Measurements from ENCODE around the gene FHAD1.

The FHAD1 gene

GRCh38 chr1:15323989-15324868, 77.2 kb downstream of the FHAD1 start:
- no peak for TF ChIP-seq EP300 (IDR thresholded peaks at IDR 0.05; ENCODE audit: borderline replicate concordance)
- no peak for TF ChIP-seq CEBPB (IDR thresholded peaks at IDR 0.05)
- no peak for TF ChIP-seq ZBTB7A (IDR thresholded peaks at IDR 0.05; ENCODE audit: low read depth)
- no peak for TF ChIP-seq USF1 (IDR thresholded peaks at IDR 0.05)
- TF ChIP-seq CREB1 (IDR thresholded peaks at IDR 0.05; ENCODE audit: low read depth) = no peak
- TF ChIP-seq NFIC (IDR thresholded peaks at IDR 0.05) = no peak
- no peak for TF ChIP-seq FOXM1 (IDR thresholded peaks at IDR 0.05; ENCODE audit: borderline replicate concordance, low read depth)
- TF ChIP-seq EGR1 (IDR thresholded peaks at IDR 0.05) = no peak
- TF ChIP-seq TCF12 (IDR thresholded peaks at IDR 0.05; ENCODE audit: low read depth) = no peak
- no peak for TF ChIP-seq RAD21 (IDR thresholded peaks at IDR 0.05; ENCODE audit: low read depth)
- TF ChIP-seq TEAD4 (IDR thresholded peaks at IDR 0.05) = no peak

GRCh38 chr1:15324869-15325335, 77.9 kb downstream of the FHAD1 start:
- TF ChIP-seq CREB1 (IDR thresholded peaks at IDR 0.05; ENCODE audit: low read depth) (no peak), USF1 (IDR thresholded peaks at IDR 0.05) (no peak), CEBPB (IDR thresholded peaks at IDR 0.05) (no peak), NFIC (IDR thresholded peaks at IDR 0.05) (no peak), TEAD4 (IDR thresholded peaks at IDR 0.05) (no peak), EP300 (IDR thresholded peaks at IDR 0.05; ENCODE audit: borderline replicate concordance) (no peak), TCF12 (IDR thresholded peaks at IDR 0.05; ENCODE audit: low read depth) (no peak), REST (IDR thresholded peaks at IDR 0.05; ENCODE audit: low read depth) (no peak), RAD21 (IDR thresholded peaks at IDR 0.05; ENCODE audit: low read depth) (no peak), EGR1 (IDR thresholded peaks at IDR 0.05) (no peak), ZBTB7A (IDR thresholded peaks at IDR 0.05; ENCODE audit: low read depth) (no peak), TAF1 (IDR thresholded peaks at IDR 0.05; ENCODE audit: low read depth) (no peak), MAX (IDR thresholded peaks at IDR 0.05) (no peak), YY1 (IDR thresholded peaks at IDR 0.05; ENCODE audit: low read depth) (no peak), FOXM1 (IDR thresholded peaks at IDR 0.05; ENCODE audit: borderline replicate concordance, low read depth) (no peak)

- no peak for TF ChIP-seq CREB1 (IDR thresholded peaks at IDR 0.05; ENCODE audit: low read depth)
- peak; percentile 21; the same call in 1 of the 2 replicates for TF ChIP-seq RAD21 (IDR thresholded peaks at IDR 0.05; ENCODE audit: low read depth)
- TF ChIP-seq TAF1 (IDR thresholded peaks at IDR 0.05; ENCODE audit: low read depth) = no peak
These were observed 78.5 kb downstream of the FHAD1 start for GRCh38 chr1:15325375-15326085.

GRCh38 chr1:15326691-15327588, 79.9 kb downstream of the FHAD1 start:
- TF ChIP-seq NFIC (IDR thresholded peaks at IDR 0.05) = peak; percentile 37
- peak; percentile 69 for TF ChIP-seq MAX (IDR thresholded peaks at IDR 0.05)
- TF ChIP-seq YY1 (IDR thresholded peaks at IDR 0.05; ENCODE audit: low read depth) = no peak

- TF ChIP-seq USF1 (IDR thresholded peaks at IDR 0.05) (no peak), CEBPB (IDR thresholded peaks at IDR 0.05) (no peak), EP300 (IDR thresholded peaks at IDR 0.05; ENCODE audit: borderline replicate concordance) (no peak), RAD21 (IDR thresholded peaks at IDR 0.05; ENCODE audit: low read depth) (no peak), FOXM1 (IDR thresholded peaks at IDR 0.05; ENCODE audit: borderline replicate concordance, low read depth) (no peak), TCF12 (IDR thresholded peaks at IDR 0.05; ENCODE audit: low read depth) (no peak), EGR1 (IDR thresholded peaks at IDR 0.05) (no peak), TAF1 (IDR thresholded peaks at IDR 0.05; ENCODE audit: low read depth) (no peak)
These were observed 81.5 kb downstream of the FHAD1 start for GRCh38 chr1:15328351-15329103.
